Tongue (tissue), 2 donors: ENCODE measurements around the gene CDK11A. TPM values are rescaled to one million over a fixed set of nuclear protein-coding genes. Genes with fewer than 3 reads are reported as not detected.
"Not testable (repeated sequence)": the region's sequence is repeated elsewhere in the genome, so short reads cannot be mapped to it uniquely, and the experiment has no call there.

Experiments used
- DNase-seq: peaks from one replicate; pipeline ENCODE4 v3.0.0-alpha.2; 2015
- total RNA-seq: library from RNA; depleted of rRNA; stranded (reverse); fragments of >200 nt; gene quantifications from one replicate; pipeline ENCODE4 v1.2.3, GENCODE V29; 2014

The CDK11A gene
- total RNA-seq, 1 donor from 2014 or later = 17.5 TPM

DNA sequence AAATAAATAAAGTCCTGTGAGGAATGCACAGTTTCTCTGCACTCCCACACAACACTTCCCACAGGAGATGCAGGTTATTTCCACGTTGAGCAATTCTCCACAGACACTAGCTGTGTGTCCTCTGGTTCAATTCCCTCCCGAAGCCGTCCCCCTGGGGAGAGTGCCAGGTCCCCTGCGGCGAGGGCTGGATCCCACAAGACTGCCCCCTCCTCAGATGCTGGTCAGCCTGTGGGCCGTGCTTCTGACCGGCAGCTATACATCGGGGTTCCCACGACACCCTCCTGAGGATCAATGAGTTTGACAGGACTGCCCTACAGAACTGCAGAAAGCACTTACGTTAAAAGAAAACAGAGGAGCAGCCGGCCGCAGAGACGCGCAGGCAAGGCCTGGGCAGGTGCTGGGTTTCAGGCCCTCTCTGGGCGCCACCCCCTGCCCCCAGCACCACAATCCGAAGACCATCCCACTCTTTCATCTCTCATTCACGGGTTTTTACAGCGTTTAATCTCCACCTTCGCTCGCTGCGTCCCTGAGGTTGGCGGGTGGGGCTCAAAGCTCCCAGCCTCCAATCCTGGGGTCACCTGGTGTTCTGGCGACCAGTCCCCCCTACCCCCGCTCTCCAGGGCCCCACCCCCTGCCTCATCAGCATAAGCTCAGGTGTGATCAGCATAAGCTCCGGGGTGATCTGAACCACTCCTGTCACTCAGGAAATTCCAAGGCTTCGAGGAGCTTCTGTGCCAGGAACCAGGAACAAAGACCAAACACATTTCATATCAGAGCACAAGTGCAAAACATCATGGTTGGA, 40.9 kb downstream of the CDK11A start:
- DNase-seq = no peak

DNA sequence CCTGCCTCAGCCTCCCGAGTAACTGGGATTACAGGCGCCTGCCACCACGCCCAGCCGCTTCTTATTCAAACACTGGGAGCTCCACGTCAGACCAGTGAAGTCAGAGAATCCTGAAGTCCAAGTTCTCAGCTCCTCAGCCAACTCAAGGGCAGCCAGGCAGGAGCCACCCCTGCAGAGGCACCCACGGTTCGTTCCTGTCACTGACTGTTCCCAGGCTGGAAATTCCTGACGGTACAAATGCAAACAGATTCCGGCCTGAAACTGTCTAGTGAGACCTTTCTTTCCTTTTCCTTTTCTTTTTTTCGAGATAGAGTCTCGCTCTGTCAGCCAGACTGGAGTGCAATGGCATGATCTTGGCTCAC, 43.3 kb downstream of the CDK11A start:
- no peak for DNase-seq

DNA sequence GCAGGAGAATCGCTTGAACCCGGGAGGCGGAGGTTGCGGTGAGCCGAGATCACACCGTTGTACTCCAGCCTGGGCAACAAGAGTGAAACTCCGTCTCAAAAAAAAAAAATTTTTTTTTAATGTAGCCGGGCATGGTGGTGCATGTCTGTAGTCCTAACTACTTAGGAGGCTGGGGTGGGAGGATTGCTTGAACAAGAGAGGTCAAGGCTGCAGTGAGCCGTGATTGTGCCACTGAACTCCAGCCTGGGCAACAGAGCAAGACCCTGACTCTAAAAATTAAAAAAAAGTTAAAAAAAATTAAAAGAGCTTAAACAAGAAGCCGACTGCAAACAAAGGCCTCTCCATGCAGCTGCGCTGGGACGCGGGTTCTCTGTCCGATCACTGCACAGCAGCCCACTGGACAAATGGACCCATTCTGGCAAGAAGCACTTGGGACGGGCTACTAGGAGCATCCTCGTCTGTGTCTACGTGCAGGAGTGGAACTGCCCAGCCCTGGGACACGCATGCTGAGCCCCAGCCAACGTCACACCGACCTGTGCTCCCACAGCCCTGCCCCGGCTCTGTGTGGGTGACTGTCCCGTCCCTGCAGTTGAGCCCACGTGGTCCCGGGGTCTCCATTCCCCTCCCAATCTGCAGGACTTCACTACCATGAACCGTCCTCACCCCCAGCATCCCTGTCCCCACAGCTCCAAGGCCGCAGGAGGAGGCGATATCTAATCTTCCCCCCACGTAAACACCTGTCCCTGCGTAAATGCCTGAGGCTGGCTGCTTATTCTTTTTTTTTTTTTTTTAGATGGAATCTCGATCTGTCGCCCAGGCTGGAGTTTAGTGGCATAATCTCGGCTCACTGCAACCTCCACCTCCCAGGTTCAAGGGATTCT, 43.9 kb downstream of the CDK11A start:
- DNase-seq = no peak

DNA sequence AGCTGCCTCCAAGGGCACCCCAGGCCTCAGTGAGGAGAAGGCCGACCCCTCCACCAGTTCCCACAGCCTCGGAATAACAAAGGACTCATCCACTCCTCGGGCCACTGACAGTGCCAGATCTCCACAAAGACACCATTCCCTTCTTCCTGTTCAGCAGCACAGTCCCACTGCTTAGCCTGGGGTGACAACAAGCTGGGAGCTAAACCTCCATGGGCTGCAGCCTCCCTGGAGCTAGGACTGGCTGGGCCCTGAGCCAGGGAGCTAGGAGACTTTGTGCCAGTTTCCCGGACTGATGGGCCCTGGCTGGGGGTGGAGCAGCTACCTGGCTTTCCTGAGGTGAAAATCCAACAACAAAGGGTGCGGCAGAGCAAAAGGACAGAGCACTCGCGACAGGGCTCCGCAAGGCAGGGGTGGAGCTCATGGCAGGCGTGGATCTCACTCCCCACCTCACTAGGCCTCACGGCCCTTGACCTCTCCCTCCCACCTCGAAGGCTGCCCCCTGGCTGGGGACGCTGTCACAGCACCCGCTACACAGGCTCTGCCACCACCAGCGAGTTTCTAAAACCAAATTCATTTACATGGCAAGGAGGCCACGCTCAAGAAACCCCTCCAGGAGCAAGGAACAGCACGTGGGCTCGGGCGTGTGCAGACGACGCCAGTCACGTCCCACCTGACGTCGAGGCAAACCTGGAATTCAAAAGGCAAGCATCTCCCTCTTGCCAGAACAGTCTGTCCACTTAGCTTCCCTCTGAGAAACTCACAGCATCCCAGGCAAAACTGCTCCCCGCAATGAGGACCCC, 45.4 kb downstream of the CDK11A start:
- no peak for DNase-seq

DNA sequence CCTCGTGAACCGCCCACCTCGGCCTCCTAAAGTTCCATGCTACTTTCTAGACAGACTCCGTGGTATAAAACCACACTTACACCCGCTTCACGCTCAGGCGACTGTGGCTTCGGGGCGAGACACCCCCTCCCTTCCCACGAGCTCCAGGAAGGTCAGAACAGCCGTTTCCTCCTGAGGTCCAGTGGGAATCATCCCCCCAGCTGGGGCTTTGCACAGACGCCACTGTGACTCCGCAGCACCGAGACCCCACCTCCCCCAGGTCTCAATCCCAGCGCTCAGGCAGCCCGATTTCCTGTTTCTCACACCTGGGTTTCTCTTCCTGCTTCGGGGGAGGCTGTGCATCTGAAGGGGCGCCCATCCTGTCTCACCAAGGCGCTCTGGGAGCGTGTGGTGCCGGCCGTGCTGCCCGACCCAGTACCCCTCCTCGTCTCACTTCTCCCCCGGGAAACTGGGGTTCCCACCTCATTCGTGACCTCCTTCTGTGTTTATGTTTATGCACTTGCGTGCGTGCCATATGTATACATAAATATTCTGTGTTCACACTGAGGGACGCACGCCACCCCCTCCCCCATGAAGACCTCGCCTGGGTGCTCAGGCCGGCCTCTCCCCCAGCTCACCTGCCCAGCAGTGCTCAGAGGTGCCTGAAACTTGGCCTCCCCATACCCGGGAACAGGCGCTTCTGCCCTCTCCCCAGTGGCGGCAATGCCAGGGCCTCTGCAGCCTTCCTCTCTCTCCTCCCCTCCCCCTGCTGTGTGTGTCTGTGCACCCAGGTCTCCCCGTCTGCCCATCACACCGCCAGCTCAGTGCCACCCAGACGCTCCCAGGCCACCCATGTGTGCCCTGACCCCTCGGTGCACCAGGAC, 46.2 kb downstream of the CDK11A start:
- no peak for DNase-seq

DNA sequence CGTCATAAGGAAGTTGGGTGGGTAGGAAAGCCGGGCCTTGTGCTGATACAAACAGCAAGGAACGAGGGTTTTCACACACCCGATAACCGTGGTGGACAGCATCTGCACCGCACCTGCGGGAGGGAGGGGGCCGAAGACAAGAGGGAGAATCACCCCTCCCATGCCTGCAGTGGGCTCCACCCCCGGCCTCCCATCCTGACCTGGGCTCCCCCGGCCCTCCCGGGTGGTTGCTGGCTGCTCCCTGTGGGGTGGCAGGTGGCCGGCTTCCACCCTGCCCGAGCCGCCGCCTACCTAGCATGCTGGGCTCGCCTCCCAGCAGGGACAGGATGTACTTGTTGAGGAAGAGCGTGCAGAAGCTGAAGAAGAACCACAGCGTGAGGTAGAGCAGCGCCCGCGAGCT, 48.1 kb downstream of the CDK11A start:
- DNase-seq = not testable (repeated sequence)

DNA sequence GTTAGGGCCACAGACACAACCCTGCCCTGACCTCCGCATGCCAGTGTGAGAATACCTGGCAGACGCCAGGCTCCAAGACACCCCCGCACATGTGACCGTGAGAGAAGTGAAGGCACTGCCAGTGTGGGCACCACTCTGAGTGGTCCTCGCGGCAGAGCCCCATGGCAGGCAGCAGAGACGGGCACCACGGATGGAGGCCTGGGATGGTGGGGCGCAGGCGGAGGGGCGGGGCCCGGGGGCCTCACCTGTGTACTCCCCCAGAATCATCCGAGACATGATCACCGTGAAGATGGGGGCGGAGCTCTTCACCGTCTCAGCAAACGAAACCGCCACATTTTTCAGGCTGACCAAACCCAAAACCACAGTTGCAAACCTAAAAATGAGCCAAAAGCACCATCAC, 48.9 kb downstream of the CDK11A start:
- not testable (repeated sequence) for DNase-seq

DNA sequence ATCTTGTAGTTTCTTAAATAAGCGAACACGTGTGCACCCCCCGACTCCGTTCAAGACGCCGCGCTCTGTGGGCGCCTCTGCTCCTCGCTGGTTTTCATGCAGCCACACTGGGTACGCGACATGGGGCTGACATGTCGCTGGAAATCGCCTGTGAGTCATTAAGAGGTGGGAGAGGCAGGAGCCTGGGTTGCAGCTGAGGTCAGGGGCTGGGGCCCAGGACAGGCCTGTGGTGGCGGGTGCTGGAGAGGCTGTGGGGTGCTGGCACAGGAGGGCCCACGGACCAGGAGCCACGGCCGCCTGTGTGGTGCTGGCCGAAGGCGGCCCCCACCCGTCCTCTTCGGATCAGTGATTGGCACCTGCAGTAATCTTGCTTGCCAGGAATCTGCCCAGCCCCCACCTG, 49.4 kb downstream of the CDK11A start:
- DNase-seq = not testable (repeated sequence)

DNA sequence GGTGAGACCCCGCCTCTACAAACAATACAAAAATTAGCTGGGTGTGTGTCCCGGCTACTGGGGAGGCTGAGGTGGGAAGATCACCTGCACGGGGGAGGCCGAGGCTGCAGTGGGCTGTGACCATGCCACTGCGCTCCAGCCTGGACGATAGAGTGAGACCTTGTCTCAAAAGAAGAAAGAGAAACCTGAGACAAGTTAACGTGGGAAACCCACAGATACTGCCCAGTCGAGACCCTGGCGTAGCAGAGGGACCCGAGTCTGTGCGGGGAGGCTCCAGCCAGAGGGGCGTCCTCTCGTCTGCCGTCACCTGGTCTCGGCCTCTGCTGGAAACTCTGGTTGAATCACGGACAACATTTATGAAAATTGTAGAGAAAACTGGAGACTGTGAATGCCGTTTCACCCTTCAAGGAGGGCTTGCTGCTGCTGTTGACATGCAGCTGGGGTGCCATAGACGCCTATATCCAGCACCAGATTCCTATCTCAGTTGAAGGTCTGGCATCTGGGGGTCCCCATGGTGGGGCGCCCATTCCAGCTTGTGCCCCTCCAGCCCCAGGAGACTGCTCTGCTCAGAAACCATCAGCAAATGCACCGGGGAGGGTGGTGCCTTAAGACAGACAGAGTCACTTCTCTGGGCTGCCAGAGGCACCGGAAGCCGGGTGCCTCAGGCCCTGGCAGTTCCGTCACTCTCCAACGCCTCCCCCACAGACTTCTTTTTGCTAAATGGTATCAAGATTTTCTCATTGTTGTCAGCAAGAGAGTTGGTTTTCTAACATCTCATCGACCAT, 51.8 kb downstream of the CDK11A start:
- DNase-seq = no peak

DNA sequence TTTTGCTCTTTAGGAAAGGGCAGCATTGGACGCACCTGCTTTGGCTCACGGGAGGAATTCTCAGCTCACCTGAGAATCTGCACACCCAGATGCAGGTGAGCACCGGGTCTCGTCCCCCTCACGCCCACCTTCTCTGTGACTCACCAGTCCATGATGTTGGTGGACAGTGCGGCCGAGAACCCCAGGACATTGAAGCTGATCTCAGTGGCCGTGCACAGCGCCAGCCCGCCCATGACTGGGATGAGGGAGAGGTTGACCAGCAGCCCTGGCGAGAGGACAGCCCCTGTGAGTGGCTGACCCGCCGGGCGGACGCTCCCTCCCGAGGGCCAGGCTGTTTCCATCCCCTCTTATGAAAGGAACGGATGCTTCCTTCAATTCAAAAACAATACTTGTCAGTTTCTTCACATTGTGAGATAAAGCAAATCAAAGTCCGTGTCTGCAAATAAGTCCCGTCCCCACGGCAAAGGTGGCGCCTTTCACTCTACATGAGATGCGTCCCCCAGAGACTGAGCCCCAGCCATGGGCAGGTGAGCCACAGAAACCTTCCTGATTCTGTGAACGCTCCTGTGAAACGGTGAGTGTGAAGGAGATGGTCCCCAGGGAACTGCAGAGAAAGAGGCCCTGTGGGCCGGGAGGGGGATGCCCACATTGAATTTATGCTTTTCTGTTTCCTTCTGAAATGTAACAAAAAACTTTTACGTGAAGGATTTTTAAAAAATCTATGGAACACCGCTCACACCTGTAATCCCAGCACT, 52.6 kb downstream of the CDK11A start:
- DNase-seq = no peak

DNA sequence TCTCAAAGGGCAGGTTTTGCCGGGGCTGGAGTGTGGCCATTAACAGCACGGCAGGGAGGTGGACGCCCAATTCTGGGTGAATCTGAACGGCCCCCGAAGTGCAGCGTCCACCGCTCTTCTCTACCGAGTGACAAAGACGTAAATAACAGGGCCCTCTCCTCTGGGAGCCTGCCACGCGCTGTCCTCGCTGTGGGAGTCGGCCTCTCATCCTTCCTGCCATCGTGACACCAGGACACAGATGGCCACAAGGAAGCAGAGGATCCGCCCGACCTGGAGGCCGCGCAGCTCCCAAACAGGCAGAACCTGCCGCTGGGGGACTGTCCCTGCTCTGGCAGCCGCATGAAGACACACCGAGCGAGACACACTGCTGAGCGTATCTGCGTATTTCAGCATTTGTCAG, 53.3 kb downstream of the CDK11A start:
- DNase-seq = no peak

DNA sequence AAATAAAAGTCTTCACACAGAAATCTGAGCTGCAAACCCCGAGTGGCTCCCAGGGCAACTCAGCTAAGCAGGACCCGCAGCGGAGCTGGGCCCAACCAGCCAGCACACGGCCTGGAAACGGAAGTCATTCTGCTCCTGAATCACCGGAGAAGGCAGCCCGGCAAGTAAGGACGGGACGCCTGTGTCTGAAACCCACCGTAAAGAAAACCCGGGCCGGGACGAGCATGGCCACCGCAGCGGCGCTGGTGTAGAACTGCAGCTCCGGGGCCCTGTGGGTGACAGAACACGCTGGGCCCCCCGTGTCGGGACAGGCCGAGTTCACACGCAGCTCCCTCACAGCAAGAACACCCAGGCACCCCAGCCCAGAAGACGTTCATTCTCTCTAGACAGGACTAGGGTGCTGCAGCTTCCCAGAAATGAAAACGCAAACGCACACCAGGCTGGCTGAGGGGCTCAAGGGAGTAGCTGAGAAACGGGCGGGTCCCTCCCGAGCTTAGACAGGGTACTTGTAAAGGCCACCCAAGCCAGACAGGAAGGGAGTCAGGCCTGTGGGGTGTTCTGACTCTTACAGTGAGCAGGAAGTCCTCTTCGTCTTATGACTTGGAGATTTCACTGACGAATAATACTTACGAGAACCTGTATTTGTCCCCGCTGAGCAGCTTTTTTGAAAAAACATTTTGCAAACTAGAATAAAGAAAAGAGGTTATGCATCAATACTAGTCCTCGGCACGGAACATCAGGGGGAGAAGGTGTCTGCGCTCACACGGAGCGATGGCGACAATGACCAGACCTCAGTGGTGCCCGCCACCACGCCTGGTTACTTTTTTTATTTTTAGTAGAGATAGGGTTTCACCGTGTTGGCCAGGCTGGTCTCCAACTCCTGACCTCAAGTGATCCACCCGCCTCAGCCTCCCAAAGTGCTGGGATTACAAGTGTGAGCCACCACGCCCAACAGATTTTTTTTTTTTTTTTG, 54.4 kb downstream of the CDK11A start:
- no peak for DNase-seq

DNA sequence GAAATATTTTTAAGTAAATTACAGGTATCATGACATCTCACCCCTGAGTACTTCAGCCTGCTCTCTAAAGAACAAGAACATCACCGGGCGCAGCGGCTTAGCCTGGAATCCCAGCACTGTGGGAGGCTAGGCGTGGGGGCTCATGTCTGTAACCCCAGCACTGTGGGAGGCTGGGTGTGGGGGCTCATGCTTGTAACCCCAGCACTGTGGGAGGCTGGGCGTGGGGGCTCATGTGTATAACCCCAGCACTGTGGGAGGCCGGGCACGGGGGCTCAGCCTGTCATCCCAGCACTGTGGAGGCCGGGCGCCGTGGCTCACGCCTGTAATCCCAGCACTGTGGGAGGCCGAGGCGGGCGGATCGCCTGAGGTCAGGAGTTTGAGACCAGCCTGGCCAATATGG, 57.6 kb downstream of the CDK11A start:
- no peak for DNase-seq

DNA sequence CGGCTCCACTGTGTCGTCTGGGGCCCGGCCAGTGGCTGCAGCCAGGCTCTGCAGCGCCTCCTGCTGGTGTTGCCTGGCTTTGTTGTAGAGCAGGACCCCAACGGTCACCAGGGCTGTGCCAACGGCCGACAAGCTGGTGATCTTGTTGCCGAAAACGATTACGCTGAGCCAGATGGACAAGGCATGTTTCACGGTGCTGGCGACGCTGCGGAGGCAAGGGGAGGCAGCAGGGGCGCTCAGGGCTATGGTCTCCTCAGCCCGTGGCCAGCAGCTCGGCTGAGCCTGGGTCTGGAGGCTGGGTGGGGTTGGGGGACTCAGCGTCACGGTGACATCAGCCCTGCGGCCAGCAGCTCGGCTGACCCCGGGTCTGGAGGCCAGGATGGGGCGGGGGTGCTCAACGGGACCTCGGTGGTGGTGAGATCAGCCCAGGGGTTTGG, 58.3 kb downstream of the CDK11A start:
- no peak for DNase-seq

DNA sequence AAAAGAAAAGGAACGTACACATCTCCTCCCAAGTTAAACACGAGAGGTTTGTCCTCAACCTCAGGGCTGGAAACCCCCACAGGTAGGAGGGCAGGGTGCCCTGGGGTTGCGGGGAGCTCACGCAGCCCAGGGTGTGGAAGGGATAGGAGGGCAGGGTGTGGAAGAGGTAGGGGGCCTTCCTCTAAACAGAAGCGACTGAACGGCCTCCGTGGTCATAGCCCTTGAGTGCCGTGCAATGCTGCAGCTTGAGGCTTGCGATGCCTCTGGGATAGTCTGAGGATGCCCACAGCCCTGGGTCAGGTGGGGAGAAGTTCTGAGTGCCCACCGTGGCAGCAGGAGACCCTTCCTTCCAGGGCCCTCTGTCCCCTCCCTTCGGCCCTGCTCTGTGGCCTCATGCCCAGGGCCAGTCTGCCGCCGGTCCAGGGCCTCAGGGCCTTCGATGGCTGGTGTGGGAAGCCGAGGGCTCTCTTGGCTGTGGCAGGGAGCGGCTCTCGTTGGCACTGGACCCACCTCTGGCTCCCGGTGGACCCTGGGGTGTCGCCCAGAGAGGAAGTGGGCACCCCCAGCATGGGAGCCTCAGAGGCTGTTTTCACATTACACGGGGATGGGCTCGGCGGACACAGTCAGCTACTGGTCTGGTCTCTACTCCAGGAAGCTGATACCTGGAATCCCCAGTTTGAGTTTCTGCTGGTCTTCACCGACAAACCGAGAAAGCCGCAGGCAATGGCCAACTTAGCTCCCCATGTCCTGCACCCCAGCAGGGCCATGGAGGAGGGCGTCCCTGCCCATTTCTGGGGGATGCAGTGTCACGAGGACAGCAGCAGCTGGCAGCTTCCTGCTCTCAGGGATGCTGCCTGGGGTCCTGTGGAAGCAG, 59.0 kb downstream of the CDK11A start:
- no peak for DNase-seq

DNA sequence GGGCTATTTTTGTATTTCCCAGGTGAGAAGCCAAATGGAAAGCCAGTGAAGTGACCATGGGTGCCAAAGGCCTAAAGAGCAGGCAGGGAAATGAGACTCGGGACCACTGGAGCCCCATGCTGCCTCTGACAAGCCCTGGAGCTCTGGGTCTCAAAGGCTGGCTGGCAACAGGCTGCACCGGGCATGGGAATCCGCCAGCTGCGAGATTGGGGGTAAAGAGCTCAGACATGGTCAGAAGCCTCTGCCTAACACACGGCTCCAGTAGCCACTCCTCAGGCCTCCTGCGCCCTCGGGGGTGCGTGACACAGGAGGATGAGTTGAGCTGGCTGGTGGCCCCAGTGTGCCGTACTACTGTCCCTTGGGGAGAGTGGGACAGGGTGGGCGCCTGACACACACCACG, 59.8 kb downstream of the CDK11A start:
- not testable (repeated sequence) for DNase-seq

DNA sequence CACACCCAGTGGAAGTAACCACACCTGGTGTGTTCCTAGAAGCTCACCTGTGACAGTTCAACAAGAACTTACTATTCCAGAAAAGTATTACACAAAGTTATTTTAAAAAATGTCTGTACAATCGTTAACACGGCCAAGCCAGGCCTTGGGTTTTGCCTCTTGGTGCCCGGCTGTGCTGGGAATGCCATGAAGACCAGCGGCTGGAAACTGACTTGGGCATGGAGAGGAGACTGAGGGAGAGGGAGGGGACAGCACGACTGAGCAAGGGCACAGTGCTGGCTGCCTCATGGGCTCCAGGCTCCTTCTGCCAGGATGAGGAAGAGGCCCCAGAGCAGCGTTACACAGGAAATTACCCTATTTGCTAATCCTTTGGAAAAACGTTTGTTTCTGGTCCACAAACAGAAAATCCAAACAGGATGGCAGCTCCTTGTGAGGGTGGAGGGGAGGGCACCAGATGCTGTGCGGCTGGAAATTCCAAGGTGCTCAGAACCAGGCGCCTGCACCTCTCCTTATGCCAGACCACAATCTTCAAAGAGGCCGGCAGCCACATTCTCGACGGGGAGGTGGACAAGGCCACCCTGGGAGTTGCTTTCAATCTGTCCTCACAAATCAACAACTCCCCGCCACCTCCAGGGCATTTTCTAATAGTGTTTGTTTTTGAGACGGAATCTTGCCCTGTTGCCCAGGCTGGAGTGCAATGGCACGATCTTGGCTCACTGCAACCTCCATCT, 61.2 kb downstream of the CDK11A start:
- not testable (repeated sequence) for DNase-seq
